Measurements from ENCODE around the gene TAGLN. TPM values are rescaled to one million over a fixed set of nuclear protein-coding genes. Genes with fewer than 3 reads are reported as not detected.

TAGLN gene
- total and polyA plus RNA-seq, 9 of the 15 experiments (the other 6 are each of a cell fraction or from before 2014, with no cell fraction given): 0.21 to 4.9 (median 1.1) TPM

DNA sequence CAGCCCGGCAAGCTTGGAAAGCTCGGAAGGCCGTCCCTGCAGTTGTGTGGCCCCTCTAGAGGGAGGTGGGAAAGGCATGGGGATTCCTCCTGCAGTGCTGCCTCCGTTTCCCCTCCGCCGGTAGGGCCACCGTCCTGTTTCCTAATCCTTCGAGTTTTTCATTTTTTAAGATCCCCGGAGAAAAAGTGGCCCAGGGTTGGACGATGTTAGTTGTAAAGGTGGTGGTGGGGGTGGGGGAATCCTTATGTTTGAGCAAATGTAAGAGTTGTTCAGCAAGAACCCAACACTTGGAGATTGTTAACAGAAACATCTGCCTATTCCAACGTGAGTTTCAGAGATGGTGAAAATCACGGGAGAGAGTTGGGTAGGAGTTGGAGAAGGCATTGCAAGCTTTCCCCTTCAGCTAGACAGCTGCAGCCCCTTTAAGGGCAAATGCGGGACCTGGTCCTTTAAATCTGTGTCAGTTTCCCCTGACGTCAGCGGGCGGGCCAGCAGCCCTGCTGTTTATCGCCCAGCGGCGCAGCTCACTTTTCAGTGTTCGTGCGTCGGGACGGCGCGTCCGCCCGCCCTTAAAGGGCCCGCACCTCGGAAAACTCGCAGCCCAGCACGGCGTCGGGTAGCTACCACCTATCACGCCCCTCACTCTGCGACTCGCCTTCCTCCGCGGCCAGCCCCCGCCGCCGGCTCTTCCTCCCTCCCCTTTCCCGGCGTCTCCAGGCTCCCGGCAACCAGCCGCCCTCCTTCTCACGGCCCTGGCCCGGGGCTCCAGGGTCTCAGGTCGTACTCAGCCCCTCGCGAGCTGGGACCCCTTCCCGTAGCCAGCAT, 20.7 kb upstream of the TAGLN start, which contains the start of gene SIDT2 (continued):
- TF ChIP-seq CTCF (IDR thresholded peaks at IDR 0.05 in 2 of 3, conservative IDR thresholded peaks at IDR 0.05 in 1 of 3; ENCODE audit: insufficient read depth in 2 of 3, low read depth in 1 of 3, low read length in 3 of 3): peak in 1 of 3 experiments; percentile 7; a peak in 1 of 6 replicates
- TF ChIP-seq TAF1 (IDR thresholded peaks at IDR 0.05; ENCODE audit: control insufficient read depth, extremely low read depth, insufficient read depth, low read length, severe bottlenecking): peak; percentile 49
- TF ChIP-seq PHF8 (IDR thresholded peaks at IDR 0.05; ENCODE audit: borderline replicate concordance, low read length): peak; percentile 39; the same call in 1 of the 2 replicates
- TF ChIP-seq ZBED1 (IDR thresholded peaks at IDR 0.05): no peak
- TF ChIP-seq XRCC5 (IDR thresholded peaks at IDR 0.05; ENCODE audit: low read depth, low read length): 0 out of 2 replicates have a peak, but pooled peaks have one; percentile 34
- TF ChIP-seq, protein P1, sequence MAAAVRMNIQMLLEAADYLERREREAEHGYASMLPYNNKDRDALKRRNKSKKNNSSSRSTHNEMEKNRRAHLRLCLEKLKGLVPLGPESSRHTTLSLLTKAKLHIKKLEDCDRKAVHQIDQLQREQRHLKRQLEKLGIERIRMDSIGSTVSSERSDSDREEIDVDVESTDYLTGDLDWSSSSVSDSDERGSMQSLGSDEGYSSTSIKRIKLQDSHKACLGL (CRISPR knock-in tag; IDR thresholded peaks at IDR 0.05; ENCODE audit: borderline replicate concordance, poor library complexity, severe bottlenecking): no peak
- peak; percentile 50; the same call in 1 of the 2 replicates for TF ChIP-seq HCFC1 (IDR thresholded peaks at IDR 0.05; ENCODE audit: low read depth, low read length)
- TF ChIP-seq THRB (CRISPR knock-in tag; conservative IDR thresholded peaks at IDR 0.05): no peak
- TF ChIP-seq CREB1 (IDR thresholded peaks at IDR 0.05): peak; percentile 88
- TF ChIP-seq CREB1 (CRISPR knock-in tag; IDR thresholded peaks at IDR 0.05): peak; percentile 80
- TF ChIP-seq, protein P2, sequence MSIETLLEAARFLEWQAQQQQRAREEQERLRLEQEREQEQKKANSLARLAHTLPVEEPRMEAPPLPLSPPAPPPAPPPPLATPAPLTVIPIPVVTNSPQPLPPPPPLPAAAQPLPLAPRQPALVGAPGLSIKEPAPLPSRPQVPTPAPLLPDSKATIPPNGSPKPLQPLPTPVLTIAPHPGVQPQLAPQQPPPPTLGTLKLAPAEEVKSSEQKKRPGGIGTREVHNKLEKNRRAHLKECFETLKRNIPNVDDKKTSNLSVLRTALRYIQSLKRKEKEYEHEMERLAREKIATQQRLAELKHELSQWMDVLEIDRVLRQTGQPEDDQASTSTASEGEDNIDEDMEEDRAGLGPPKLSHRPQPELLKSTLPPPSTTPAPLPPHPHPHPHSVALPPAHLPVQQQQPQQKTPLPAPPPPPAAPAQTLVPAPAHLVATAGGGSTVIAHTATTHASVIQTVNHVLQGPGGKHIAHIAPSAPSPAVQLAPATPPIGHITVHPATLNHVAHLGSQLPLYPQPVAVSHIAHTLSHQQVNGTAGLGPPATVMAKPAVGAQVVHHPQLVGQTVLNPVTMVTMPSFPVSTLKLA (conservative IDR thresholded peaks at IDR 0.05): peak; percentile 37 to 82; a peak in 3 of 4 replicates
- TF ChIP-seq TFAP4 (CRISPR knock-in tag; IDR thresholded peaks at IDR 0.05; ENCODE audit: borderline replicate concordance): peak; percentile 83
- TF ChIP-seq XRCC3 (IDR thresholded peaks at IDR 0.05): no peak
- no peak for TF ChIP-seq MTA2 (IDR thresholded peaks at IDR 0.05; ENCODE audit: low read depth)
- TF ChIP-seq SIN3A (IDR thresholded peaks at IDR 0.05; ENCODE audit: borderline replicate concordance in 2 of 2, control insufficient read depth in 1 of 2, low read depth in 2 of 2, low read length in 2 of 2): peak in 1 of 2 experiments; percentile 41; a peak in 1 of 4 replicates
- TF ChIP-seq FOXK1 (CRISPR knock-in tag; IDR thresholded peaks at IDR 0.05; ENCODE audit: borderline replicate concordance): 0 out of 2 replicates have a peak, but pooled peaks have one; percentile 23
- TF ChIP-seq PHF21A (IDR thresholded peaks at IDR 0.05; ENCODE audit: borderline replicate concordance, low read depth): peak; percentile 43; the same call in 1 of the 2 replicates
- peak; percentile 94 for TF ChIP-seq CREM (IDR thresholded peaks at IDR 0.05; ENCODE audit: low read depth)
- no peak for TF ChIP-seq ZNF707 (CRISPR knock-in tag; conservative IDR thresholded peaks at IDR 0.05)
- TF ChIP-seq SMARCA5 (IDR thresholded peaks at IDR 0.05): no peak
- TF ChIP-seq C11orf30 (IDR thresholded peaks at IDR 0.05; ENCODE audit: low read depth): 0 out of 2 replicates have a peak, but pooled peaks have one; percentile 30

Data from K562 (cell line).